Suppressor macrophage treated with lipopolysaccharide for 4 hours (primary cell): ENCODE results near the gene PDE5A.
"Not testable (repeated sequence)": the region's sequence is repeated elsewhere in the genome, so short reads cannot be mapped to it uniquely, and the experiment has no call there.

ENCODE experiments used
- DNase-seq: peaks from one replicate; pipeline ENCODE4 v3.0.0-alpha.2; 2020

Gene PDE5A

GRCh38 chr4:119462733-119463132, 165.9 kb downstream of the PDE5A start:
- DNase-seq, result not testable (repeated sequence)

- not testable (repeated sequence) for DNase-seq
These were observed 172.9 kb downstream of the PDE5A start for GRCh38 chr4:119455734-119456133.

- DNase-seq, result peak; percentile 98
These were observed 173.9 kb downstream of the PDE5A start for GRCh38 chr4:119454491-119455270.

- DNase-seq, result not testable (repeated sequence)
These were observed 174.5 kb downstream of the PDE5A start for GRCh38 chr4:119454151-119454490.

GRCh38 chr4:119453286-119453685, 175.3 kb downstream of the PDE5A start:
- not testable (repeated sequence) for DNase-seq

- DNase-seq, result not testable (repeated sequence)
These were observed 178.8 kb downstream of the PDE5A start for GRCh38 chr4:119449851-119450250.
